GDM1 (cell line): ENCODE measurements around the gene EGFR.
"Not testable (repeated sequence)": the region's sequence is repeated elsewhere in the genome, so short reads cannot be mapped to it uniquely, and the experiment has no call there.

Experiments used
- DNase-seq: peaks from one replicate; lab custom pipeline; 2025; lab: John Stamatoyannopoulos, UW

The EGFR gene

DNA sequence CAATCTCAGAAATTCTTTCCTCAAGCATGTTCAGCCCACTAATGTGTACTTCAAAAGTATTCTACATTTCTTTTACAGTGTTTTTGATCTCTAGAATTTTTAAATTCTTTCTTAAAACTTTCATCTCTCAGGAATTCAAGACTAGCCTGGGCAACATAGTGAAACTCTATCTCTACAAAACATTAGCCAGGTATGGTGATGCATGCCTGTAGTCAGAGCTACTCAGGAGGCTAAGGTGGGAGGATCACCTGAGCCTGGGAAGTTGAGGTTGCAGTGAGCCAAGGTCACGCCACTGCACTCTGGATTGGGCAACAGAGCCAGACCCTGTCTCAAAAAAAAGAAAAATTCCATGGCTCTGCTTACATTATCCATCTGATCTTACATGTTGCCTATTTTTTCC lies 5.0 kb upstream of the EGFR start:
- no peak for DNase-seq

DNA sequence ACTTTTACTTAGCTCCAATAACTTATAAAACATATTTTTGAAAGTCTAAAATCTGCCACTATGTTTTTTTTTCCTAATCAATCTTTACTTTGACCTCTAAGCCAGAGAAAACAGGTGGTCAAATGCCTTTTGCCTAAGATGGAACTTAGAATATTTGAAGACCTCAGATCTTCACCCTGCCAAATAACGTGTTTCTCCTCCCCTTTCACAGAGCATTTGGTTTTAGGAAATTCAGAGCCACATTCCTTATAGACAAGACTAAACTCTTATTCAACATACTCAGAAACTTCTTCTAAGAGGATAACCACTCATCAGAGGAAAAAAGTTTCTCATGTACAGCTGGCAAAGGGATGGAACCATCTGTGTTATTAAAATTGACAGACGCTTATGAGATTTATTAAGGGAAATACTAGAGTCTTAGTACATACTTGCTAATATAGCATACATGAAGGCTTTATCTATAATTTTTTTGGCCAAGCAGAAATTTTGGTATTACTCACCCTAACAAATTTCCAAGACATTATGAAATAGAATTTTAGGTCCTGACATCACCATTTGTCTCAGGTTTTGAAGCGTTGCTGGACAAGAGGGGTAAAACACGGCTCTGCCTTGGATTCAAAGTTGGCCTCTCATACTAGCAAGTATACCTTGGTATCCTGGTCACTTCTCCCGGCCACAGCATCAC lies 2.6 kb upstream of the EGFR start:
- DNase-seq, result no peak

GRCh38 chr7:55016746-55017090 lies 2.1 kb upstream of the EGFR start:
- no peak for DNase-seq

DNA sequence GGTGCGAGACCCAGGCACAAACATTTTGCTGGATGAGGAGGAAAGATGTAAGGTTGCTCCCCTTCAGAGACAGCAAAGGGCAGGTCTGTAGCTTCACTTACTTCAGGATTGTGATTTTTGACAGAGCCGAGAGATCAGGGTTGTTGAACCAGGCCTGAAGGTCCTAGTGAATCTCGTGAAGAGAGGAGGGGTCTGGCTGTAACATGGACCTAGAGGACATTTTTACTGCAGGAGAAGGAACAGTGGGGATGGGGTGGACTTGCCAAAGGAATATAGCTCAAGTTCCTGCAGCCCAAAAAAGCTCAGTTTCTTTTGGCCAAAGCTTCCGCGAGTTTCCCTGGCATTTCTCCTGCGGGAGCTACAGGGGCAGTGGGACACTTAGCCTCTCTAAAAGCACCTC lies 976 bp upstream of the EGFR start:
- no peak for DNase-seq

- no peak for DNase-seq
These were observed 424 bp downstream of the EGFR start for GRCh38 chr7:55019191-55019690.

DNA sequence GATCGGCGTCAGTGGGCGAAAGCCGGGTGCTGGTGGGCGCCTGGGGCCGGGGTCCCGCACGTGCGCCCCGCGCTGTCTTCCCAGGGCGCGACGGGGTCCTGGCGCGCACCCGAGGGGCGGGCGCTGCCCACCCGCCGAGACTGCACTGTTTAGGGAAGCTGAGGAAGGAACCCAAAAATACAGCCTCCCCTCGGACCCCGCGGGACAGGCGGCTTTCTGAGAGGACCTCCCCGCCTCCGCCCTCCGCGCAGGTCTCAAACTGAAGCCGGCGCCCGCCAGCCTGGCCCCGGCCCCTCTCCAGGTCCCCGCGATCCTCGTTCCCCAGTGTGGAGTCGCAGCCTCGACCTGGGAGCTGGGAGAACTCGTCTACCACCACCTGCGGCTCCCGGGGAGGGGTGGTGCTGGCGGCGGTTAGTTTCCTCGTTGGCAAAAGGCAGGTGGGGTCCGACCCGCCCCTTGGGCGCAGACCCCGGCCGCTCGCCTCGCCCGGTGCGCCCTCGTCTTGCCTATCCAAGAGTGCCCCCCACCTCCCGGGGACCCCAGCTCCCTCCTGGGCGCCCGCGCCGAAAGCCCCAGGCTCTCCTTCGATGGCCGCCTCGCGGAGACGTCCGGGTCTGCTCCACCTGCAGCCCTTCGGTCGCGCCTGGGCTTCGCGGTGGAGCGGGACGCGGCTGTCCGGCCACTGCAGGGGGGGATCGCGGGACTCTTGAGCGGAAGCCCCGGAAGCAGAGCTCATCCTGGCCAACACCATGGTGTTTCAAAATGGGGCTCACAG lies 1.1 kb downstream of the EGFR start:
- no peak for DNase-seq

DNA sequence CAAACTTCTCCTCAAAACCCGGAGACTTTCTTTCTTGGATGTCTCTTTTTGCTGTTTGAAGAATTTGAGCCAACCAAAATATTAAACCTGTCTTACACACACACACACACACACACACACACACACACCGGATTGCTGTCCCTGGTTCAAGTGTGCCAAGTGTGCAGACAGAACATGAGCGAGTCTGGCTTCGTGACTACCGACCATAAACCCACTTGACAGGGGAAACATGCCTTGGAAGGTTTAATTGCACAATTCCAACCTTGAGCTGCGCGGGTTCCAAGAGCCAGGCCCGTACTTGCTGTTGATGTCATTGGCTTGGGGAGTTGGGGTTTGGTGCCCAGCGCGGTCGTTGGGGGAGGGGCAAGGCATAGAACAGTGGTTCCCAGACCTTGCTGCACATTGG lies 1.7 kb downstream of the EGFR start:
- DNase-seq, result no peak

DNA sequence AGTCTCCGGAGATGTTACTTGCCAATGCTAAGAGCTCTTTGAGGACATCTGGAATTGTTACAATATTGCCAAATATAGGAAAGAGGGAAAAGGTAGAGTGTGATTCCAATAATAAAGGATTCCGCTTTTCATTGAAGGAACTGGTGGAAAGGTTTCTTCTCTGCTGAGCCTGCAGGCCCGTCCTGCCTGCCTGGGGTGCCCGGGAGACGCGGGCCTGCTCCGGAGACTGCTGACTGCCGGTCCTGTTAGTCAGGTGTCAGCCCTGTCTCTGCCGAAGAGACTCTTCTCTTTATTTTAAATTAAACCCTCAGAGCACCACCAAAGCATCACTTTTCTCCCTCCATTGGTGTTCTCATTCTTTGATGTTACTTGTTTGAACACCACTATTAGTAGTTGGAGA lies 2.2 kb downstream of the EGFR start:
- DNase-seq, result no peak

DNA sequence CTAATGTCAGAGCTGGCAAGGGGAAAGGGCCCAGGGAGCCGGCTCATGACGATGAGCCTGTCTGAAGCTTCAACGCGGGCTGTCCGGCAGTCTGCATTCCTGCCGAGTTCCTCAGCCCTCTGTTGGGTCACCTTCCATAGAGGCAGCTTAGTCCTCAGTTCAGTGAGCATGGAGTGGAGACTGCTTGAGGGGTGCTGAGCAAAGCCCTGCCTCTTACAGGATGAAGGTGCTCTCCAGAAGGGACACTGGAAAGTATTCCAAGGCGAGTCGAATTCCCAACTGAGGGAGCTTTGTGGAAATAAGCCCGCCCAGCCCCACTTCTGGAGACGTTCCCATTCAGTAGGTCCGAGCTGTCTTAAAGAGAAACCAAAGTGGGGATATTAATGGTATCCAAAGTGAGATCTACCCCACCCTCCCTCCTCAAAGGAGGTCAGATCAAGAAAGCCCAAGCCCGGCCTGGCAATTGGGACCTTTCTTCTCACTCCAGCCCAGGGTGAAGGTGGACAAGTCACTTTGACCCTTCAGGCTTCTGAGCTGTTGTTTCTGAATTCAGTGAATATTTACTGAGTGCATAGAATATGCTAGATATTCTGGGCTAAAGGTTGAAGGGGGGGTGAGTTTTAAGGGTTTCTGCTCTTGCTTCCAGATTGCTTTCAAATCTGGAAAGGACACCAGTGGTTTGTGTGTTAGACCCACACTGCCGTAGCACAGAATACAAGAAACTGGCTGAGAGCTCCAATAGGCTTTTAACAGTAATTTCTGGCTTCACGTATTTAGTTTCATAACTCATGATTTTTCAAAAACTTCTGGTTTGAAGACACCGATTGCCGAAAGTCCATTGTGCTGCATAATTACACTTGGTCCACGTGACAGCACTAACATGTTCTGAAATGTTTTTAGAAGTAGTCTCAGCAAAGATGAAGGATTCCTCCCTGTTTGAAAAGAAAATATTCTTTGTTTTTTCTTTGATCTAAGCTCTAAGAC lies 3.5 kb downstream of the EGFR start:
- no peak for DNase-seq

GRCh38 chr7:55023841-55024505 lies 5.2 kb downstream of the EGFR start:
- no peak for DNase-seq

DNA sequence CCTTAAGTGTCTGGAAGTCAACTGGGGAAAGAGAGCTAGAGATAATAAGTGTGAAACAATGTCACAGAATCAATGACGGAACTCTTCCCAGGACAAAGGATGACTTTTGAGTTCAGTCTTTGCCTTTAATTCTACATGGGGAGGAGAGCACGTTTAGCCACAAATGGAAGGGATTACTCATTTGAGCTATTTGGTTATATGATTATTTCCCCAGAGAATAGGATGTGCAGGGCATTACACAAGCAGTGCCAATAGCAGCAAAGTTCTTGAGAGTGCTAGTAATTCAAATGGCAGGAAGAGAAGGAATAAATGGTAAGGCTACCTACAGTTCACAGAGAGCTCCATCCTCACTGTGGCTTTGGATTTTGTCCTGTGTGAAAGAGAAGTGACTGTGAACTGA lies 6.0 kb downstream of the EGFR start:
- no peak for DNase-seq

DNA sequence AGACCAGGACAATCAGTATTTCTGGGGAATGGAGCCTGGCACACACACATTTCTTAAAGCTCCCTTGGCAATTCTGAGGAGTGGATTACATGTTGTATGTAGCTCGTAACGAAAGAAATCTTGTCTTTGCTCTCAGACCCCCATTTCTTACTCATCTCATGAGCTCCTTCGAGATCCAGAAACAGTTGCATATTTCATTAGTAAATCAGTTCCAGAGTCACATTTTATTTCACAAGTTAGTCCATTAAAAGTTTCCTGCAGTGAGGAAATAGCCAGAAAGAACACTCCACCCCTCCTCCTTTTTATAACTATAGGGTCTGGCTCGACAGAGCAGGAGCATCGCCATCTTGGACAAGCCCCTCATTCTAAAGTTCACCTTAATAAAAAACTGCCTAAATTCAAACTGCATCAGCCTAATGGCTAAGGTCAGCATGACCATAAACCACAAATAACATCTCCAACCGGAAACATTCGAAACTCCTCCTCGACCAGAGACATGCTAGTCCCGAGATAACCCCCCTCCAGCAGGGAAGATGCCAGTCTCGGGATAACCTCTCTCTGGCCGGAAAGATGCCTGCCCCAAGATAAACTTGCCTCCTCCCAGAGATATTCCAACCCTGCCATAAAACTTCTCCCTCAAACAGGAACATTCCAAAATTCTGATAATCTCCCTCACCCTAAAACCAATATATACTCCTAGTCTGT lies 7.4 kb downstream of the EGFR start:
- DNase-seq, result no peak

- DNase-seq, result no peak
These were observed 8.2 kb downstream of the EGFR start for GRCh38 chr7:55026867-55027490.

GRCh38 chr7:55028011-55028410 lies 9.2 kb downstream of the EGFR start:
- no peak for DNase-seq

DNA sequence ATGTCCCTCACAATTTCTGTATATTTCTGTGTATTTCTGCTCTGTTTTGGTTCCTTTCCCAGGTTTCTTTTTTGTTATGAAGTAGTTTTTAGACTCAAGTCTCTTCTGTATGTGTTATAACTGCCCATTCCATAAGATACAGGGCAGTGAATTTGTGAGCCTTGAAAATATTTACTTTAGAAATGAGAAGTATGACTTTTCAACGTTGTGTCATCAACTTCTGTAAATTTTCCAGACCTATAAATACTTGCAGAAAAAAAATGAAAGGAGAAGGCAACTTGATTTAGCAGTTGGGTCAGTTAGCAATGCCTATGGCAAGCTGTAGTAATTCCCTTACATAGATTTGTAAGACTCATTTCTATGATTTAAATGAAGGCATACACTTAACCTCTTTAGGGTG lies 11.5 kb downstream of the EGFR start:
- no peak for DNase-seq

- no peak for DNase-seq
These were observed 12.3 kb downstream of the EGFR start for GRCh38 chr7:55031075-55031474.

DNA sequence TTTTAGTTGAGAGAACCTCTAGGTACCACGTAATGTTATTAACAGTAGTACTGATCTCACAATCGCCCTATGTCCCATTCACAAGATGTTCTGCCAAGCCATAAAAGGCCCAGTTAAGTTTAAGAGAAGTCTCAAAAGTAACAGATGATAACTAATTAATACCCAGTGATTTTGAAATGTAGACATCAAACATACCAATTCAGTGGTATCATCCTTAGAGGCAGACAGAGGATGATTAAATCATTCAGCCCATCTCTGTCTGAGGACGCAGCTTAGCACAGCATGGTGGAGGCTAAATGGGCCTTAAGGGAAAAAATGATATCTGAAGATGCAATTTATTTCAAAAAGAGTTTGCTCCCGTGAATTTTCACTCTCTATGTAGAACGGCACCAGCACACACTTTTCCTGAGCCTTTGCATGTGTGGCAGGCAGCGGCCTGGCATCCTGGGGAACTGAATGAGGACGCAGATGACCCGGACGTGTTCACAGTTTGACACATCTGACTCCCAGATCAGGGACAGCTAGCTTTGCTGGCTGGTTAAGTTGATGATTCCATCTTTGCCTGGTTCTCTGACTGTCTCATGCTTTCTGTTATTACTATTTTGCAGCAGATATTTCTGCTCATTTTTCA lies 13.4 kb downstream of the EGFR start:
- DNase-seq, result no peak

- no peak for DNase-seq
These were observed 14.5 kb downstream of the EGFR start for GRCh38 chr7:55033236-55033846.

- no peak for DNase-seq
These were observed 16.0 kb downstream of the EGFR start for GRCh38 chr7:55034776-55035175.

DNA sequence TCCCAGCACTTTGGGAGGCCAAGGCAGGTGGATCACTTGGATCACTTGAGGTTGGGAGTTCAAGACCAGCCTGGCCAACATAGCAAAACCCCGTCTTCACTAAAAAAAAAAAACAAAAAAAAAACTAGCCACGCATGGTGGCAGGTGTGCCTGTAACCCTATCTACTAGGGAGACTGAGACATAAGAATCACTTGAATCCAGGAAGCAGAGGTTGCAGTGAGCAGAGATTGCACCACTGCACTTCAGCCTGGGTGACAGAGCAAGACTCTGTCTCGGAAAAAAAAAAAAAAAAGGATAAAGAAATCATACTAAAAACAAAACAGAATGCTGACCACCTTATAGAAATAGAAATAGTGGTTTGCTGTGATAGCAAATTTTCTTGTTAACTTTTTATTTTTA lies 16.6 kb downstream of the EGFR start:
- not testable (repeated sequence) for DNase-seq
